Measurements from ENCODE around the gene ZNF892. TPM values are rescaled to one million over a fixed set of nuclear protein-coding genes. Genes with fewer than 3 reads are reported as not detected.

Gene ZNF892
- polyA plus RNA-seq, 3 donors, result 0.15 to 0.73 (median 0.23) TPM

- H3K9me3 ChIP-seq (replicated peaks in 1 of 2; ENCODE audit: control insufficient read depth in 1 of 2, insufficient read depth in 1 of 2, low read length in 2 of 2), result peaks cover 0 to 3% of the 10 kb centered on the region in 2 donors
- no peaks in the 10 kb centered on the region for H3K27me3 ChIP-seq (ENCODE audit: control insufficient read depth in 2 of 2, insufficient read depth in 2 of 2, low read length in 2 of 2)
- Mint-ChIP-seq H3K4me1 (no peaks in the 10 kb centered on the region), H3K27me3 (ENCODE audit: low read depth in 3 of 3) (peaks cover 2 to 3% (median 2%) of the 10 kb centered on the region in 3 donors), H3K4me3 (no peak overlapping the region), H3K27ac (no peak overlapping the region), H3K9me3 (peaks cover 6 to 29% (median 16%) of the 10 kb centered on the region in 7 donors), H3K36me3 (no peaks in the 10 kb centered on the region)
- H3K36me3 ChIP-seq (replicated peaks in 1 of 2; ENCODE audit: control insufficient read depth in 1 of 2, insufficient read depth in 2 of 2, low read length in 2 of 2), result no peaks in the 10 kb centered on the region
- WGBS (ENCODE audit: insufficient coverage), result 89% methylated on average over 2 of the region's 3 CpGs
- TF ChIP-seq CTCF (IDR thresholded peaks at IDR 0.05), result no peak
- intact Hi-C loops (cut with micrococcal nuclease), result no loop called here
- H3K9ac ChIP-seq (ENCODE audit: insufficient read depth, low read length, poor library complexity, severe bottlenecking), result no peak overlapping the region
- no peak overlapping the region for H3K4me2 ChIP-seq (replicated peaks; ENCODE audit: extremely low read depth, low read length, poor library complexity, severe bottlenecking)
- no peaks in the 10 kb centered on the region for H3K4me1 ChIP-seq (ENCODE audit: control insufficient read depth in 1 of 2, insufficient read depth in 2 of 2, low read length in 2 of 2)
- H3K79me2 ChIP-seq (ENCODE audit: insufficient read depth, low read length), result no peaks in the 10 kb centered on the region
- no peak overlapping the region for H3K4me3 ChIP-seq (replicated peaks in 1 of 3; ENCODE audit: low read depth in 2 of 3, low read length in 3 of 3)
- H2AFZ ChIP-seq (ENCODE audit: insufficient read depth, low read depth, low read length, poor library complexity, severe bottlenecking), result no peak overlapping the region
- no peak for DNase-seq
- no peak overlapping the region for H3K27ac ChIP-seq (ENCODE audit: low read depth in 1 of 2, low read length in 2 of 2)
- no peaks in the 10 kb centered on the region for H4K20me1 ChIP-seq (ENCODE audit: insufficient read depth, low read length)
Observed at GRCh38 chr2:95234816-95235215, 27.5 kb downstream of the ZNF892 start.

- DNase-seq, result no peak
- Mint-ChIP-seq H3K4me1 (no peaks in the 10 kb centered on the region), H3K27me3 (ENCODE audit: low read depth in 3 of 3) (peaks cover 2% of the 10 kb centered on the region in 3 donors), H3K9me3 (peaks cover 22 to 57% (median 39%) of the 10 kb centered on the region in 7 donors), H3K27ac (no peak overlapping the region), H3K4me3 (no peak overlapping the region), H3K36me3 (no peaks in the 10 kb centered on the region)
- Histone ChIP-seq H2AFZ (ENCODE audit: insufficient read depth, low read depth, low read length, poor library complexity, severe bottlenecking) (no peak overlapping the region), H3K9ac (ENCODE audit: insufficient read depth, low read length, poor library complexity, severe bottlenecking) (no peak overlapping the region), H3K4me3 (replicated peaks in 1 of 3; ENCODE audit: low read depth in 2 of 3, low read length in 3 of 3) (no peak overlapping the region), H3K27ac (ENCODE audit: low read depth in 1 of 2, low read length in 2 of 2) (no peak overlapping the region), H4K20me1 (ENCODE audit: insufficient read depth, low read length) (no peaks in the 10 kb centered on the region), H3K4me2 (replicated peaks; ENCODE audit: extremely low read depth, low read length, poor library complexity, severe bottlenecking) (no peak overlapping the region), H3K79me2 (ENCODE audit: insufficient read depth, low read length) (no peaks in the 10 kb centered on the region), H3K9me3 (replicated peaks in 1 of 2; ENCODE audit: control insufficient read depth in 1 of 2, insufficient read depth in 1 of 2, low read length in 2 of 2) (peaks cover 15 to 22% of the 10 kb centered on the region in 2 donors), H3K36me3 (replicated peaks in 1 of 2; ENCODE audit: control insufficient read depth in 1 of 2, insufficient read depth in 2 of 2, low read length in 2 of 2) (no peaks in the 10 kb centered on the region), H3K27me3 (ENCODE audit: control insufficient read depth in 2 of 2, insufficient read depth in 2 of 2, low read length in 2 of 2) (no peaks in the 10 kb centered on the region), H3K4me1 (ENCODE audit: control insufficient read depth in 1 of 2, insufficient read depth in 2 of 2, low read length in 2 of 2) (no peaks in the 10 kb centered on the region)
- intact Hi-C loops (cut with micrococcal nuclease), result no loop called here
- no peak for TF ChIP-seq CTCF (IDR thresholded peaks at IDR 0.05)
Observed at GRCh38 chr2:95238131-95238530, 30.8 kb downstream of the ZNF892 start.

Measured in CD14-positive monocyte (primary cell).